Hepatocyte (in vitro differentiated cells): ENCODE data around the gene C2. TPM values are rescaled to one million over a fixed set of nuclear protein-coding genes. Genes with fewer than 3 reads are reported as not detected.
A peak's percentile ranks its signal among the peaks of the same experiment; 100 is the strongest.

Experiments used
- DNase-seq: peaks from one replicate; pipeline ENCODE4 v3.0.0-alpha.2; 2016; ENCODE audit warnings: low spot score
- H2AFZ ChIP-seq: fragments of 200-600 bp; sonication (generic); 2 replicates; pipeline ENCODE4 v1.6.0; 2016; ENCODE audit warnings: antibody characterized with exemption, mild to moderate bottlenecking
- H3K27ac ChIP-seq: fragments of 200-600 bp; sonication (generic); 2 replicates; pipeline ENCODE4 v1.5.1; 2016; ENCODE audit warnings: mild to moderate bottlenecking
- H3K27me3 ChIP-seq: fragments of 200-600 bp; sonication (generic); 2 replicates; pipeline ENCODE4 v1.6.1; 2016
- H3K36me3 ChIP-seq: fragments of 200-600 bp; sonication (generic); replicated peaks from 2 replicates; pipeline ENCODE4 v1.5.1; 2016; ENCODE audit warnings: low read depth; ENCODE audit not compliant: insufficient read depth
- H3K4me1 ChIP-seq: fragments of 200-600 bp; sonication (generic); 2 replicates; pipeline ENCODE4 v1.5.1; 2016; ENCODE audit warnings: mild to moderate bottlenecking, moderate library complexity; ENCODE audit not compliant: insufficient read depth
- H3K4me2 ChIP-seq: fragments of 200-600 bp; sonication (generic); 2 replicates; pipeline ENCODE4 v1.6.0; 2016
- H3K4me3 ChIP-seq: fragments of 200-600 bp; sonication (generic); 2 replicates; pipeline ENCODE4 v1.5.1; 2016; ENCODE audit warnings: mild to moderate bottlenecking
- H3K79me2 ChIP-seq: fragments of 200-600 bp; sonication (generic); 2 replicates; pipeline ENCODE4 v1.6.0; 2017; ENCODE audit warnings: mild to moderate bottlenecking
- H3K9me2 ChIP-seq: fragments of 200-600 bp; sonication (generic); replicated peaks from 2 replicates; pipeline ENCODE4 v1.6.0; 2017; ENCODE audit warnings: mild to moderate bottlenecking; ENCODE audit not compliant: insufficient read depth
- H3K9me3 ChIP-seq: fragments of 200-600 bp; sonication (generic); 2 replicates; pipeline ENCODE4 v1.5.1; 2016; ENCODE audit warnings: low read depth, mild to moderate bottlenecking
- H4K20me1 ChIP-seq: fragments of 200-600 bp; sonication (generic); 2 replicates; pipeline ENCODE4 v1.6.0; 2016; ENCODE audit warnings: mild to moderate bottlenecking; ENCODE audit not compliant: insufficient read depth, poor library complexity, severe bottlenecking
- EZH2 ChIP-seq: fragments of 200-600 bp; sonication (generic); IDR thresholded peaks from 2 replicates; pipeline ENCODE4 v1.6.1; 2016; ENCODE audit warnings: antibody characterized with exemption, mild to moderate bottlenecking, borderline replicate concordance
- EZH2phosphoT487 ChIP-seq: fragments of 200-600 bp; sonication (generic); IDR thresholded peaks from one replicate; pipeline ENCODE4 v1.6.1; 2018; ENCODE audit warnings: antibody characterized with exemption, mild to moderate bottlenecking, low read depth, moderate library complexity; ENCODE audit not compliant: unreplicated experiment, severe bottlenecking
- WGBS: methylation state at CpG from one replicate; pipeline ENCODE4 v1.1.6; 2016; ENCODE audit warnings: low lambda C conversion rate; ENCODE audit errors: missing lambda C conversion rate; 5-methylcytosine and 5-hydroxymethylcytosine counted together
- polyA plus RNA-seq: library from polyadenylated mRNA; unstranded; fragments of >200 nt; fragmentation: Nextera tagmentation; extraction: Ambion mirVana; gene quantifications from 2 replicates; pipeline ENCODE4 v1.2.1, GENCODE V29; 2016
- total RNA-seq: library from RNA; depleted of rRNA; stranded (reverse); fragments of >200 nt; gene quantifications from 2 replicates; pipeline ENCODE4 v1.2.3, GENCODE V29; 2014
- TF ChIP-seq, protein P1 (sequence below): fragments of 200-600 bp; sonication (generic); IDR thresholded peaks from 2 replicates; pipeline ENCODE4 v1.5.1; 2016; ENCODE audit warnings: antibody characterized with exemption, mild to moderate bottlenecking; ENCODE audit not compliant: poor library complexity

Gene C2
- total and polyA plus RNA-seq, 2 experiments from 2014 or later = 46.4 to 48.3 TPM

DNA sequence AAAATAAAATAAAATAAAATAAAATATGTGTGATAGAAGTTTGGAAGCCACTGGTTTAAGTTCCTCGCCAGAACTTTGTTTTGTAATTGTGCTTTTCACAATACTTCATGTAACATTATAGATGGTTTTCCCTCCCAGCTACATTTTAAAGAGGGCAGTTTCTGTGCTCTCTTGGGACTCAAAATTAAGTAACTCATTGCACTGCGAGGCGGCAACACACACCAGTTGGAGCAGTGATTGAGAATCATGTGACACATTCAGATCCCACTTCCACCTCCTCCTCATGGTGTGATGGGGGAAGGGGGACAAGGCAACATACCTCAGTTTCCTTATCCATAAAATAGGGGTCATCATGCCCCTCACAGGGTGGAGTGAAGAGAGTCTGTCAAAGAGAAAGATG is 7.5 kb downstream of the C2 start:
- H3K9me2 ChIP-seq = no peaks in the 10 kb centered on the region
- no peaks in the 10 kb centered on the region for H4K20me1 ChIP-seq
- H3K79me2 ChIP-seq = no peaks in the 10 kb centered on the region
- no peak overlapping the region for H2AFZ ChIP-seq
- H3K36me3 ChIP-seq = no peaks in the 10 kb centered on the region
- no peaks in the 10 kb centered on the region for H3K27me3 ChIP-seq
- TF ChIP-seq EZH2phosphoT487 (no peak), EZH2 (no peak)
- TF ChIP-seq, protein P1, sequence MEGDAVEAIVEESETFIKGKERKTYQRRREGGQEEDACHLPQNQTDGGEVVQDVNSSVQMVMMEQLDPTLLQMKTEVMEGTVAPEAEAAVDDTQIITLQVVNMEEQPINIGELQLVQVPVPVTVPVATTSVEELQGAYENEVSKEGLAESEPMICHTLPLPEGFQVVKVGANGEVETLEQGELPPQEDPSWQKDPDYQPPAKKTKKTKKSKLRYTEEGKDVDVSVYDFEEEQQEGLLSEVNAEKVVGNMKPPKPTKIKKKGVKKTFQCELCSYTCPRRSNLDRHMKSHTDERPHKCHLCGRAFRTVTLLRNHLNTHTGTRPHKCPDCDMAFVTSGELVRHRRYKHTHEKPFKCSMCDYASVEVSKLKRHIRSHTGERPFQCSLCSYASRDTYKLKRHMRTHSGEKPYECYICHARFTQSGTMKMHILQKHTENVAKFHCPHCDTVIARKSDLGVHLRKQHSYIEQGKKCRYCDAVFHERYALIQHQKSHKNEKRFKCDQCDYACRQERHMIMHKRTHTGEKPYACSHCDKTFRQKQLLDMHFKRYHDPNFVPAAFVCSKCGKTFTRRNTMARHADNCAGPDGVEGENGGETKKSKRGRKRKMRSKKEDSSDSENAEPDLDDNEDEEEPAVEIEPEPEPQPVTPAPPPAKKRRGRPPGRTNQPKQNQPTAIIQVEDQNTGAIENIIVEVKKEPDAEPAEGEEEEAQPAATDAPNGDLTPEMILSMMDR = no peak
- WGBS = 85% methylated on average over 3 of the region's 3 CpGs
- H3K9me3 ChIP-seq = no peaks in the 10 kb centered on the region
- no peak for DNase-seq
- H3K4me3 ChIP-seq = no peak overlapping the region
- H3K4me2 ChIP-seq = no peak overlapping the region
- no peak overlapping the region for H3K27ac ChIP-seq
- H3K4me1 ChIP-seq = no peaks in the 10 kb centered on the region

DNA sequence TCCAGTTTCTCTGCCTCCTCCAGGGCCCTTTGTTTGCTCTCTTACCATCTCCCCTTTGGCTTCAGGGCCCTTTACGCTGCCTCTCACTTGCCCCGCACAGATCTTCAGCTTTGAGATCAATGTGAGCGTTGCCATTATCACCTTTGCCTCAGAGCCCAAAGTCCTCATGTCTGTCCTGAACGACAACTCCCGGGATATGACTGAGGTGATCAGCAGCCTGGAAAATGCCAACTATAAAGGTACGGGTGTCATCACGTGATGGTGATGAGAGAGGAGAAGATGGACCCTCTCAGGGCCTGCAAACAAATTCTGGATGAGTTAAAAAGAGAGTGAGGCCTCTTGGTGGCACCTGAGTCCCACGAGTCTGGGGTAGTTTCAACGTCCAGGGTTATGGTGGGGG is 8.3 kb downstream of the C2 start:
- TF ChIP-seq EZH2 = no peak
- TF ChIP-seq, protein P1 = no peak
- no peak for TF ChIP-seq EZH2phosphoT487
- Histone ChIP-seq H3K27me3 (no peaks in the 10 kb centered on the region), H3K36me3 (no peaks in the 10 kb centered on the region), H3K27ac (no peak overlapping the region), H3K4me1 (peaks cover 5% of the 10 kb centered on the region), H4K20me1 (no peaks in the 10 kb centered on the region), H3K4me3 (no peak overlapping the region), H3K4me2 (no peak overlapping the region), H3K9me3 (no peaks in the 10 kb centered on the region), H3K79me2 (no peaks in the 10 kb centered on the region), H3K9me2 (no peaks in the 10 kb centered on the region), H2AFZ (no peak overlapping the region)
- DNase-seq = no peak
- 82% methylated on average over 9 of the region's 9 CpGs for WGBS

DNA sequence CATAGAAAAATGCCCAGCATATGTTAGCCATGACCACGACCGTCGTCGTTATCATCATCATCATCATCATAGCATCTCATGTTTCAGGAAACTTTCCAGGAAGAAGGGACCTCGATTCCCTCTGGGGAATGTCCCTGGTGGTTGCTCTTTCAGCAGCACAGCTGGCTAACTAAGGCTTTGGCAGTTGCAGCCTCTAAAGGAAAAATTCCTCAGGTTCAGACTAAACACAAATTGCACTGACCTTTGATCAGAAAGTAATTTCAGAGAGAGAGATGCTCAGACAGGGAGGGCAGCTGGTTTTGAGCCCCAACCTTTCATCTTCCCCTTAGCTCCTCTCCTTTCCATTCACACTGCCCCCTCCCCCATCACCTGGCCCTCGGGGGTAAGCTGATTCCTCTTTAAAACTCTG is 12.7 kb downstream of the C2 start:
- Histone ChIP-seq H3K79me2 (no peaks in the 10 kb centered on the region), H3K9me3 (no peaks in the 10 kb centered on the region), H3K9me2 (no peaks in the 10 kb centered on the region), H4K20me1 (no peaks in the 10 kb centered on the region), H3K27ac (peak overlapping the region; percentile 80), H3K27me3 (no peaks in the 10 kb centered on the region), H2AFZ (no peak overlapping the region), H3K36me3 (no peaks in the 10 kb centered on the region), H3K4me3 (no peak overlapping the region), H3K4me2 (no peak overlapping the region), H3K4me1 (peaks cover 15% of the 10 kb centered on the region)
- 15% methylated on average over 6 of the region's 6 CpGs for WGBS
- TF ChIP-seq, protein P1 = no peak
- TF ChIP-seq EZH2 (no peak), EZH2phosphoT487 (no peak)
- DNase-seq = peak; percentile 57

DNA sequence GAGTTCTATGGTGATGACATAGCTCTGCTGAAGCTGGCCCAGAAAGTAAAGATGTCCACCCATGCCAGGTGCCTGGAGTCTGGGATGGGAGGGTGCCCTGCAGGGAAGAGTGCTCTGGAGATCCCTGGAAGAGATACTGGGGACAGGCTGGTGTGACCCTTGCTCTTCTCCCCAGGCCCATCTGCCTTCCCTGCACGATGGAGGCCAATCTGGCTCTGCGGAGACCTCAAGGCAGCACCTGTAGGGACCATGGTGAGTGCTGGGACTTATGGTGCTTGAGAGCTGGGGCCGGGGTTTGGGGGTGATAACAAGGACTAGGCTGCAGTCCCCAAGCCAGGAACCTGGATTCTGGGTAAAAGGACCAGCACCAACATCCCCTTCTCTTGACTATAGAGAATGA is 16.2 kb downstream of the C2 start:
- no peaks in the 10 kb centered on the region for H3K36me3 ChIP-seq
- no peaks in the 10 kb centered on the region for H3K9me3 ChIP-seq
- H4K20me1 ChIP-seq = no peaks in the 10 kb centered on the region
- H3K4me1 ChIP-seq = peaks cover 23% of the 10 kb centered on the region
- no peak overlapping the region for H3K27ac ChIP-seq
- H3K79me2 ChIP-seq = peaks cover 4% of the 10 kb centered on the region
- H3K27me3 ChIP-seq = no peaks in the 10 kb centered on the region
- WGBS = 85% methylated on average over 3 of the region's 3 CpGs
- DNase-seq = no peak
- no peaks in the 10 kb centered on the region for H3K9me2 ChIP-seq
- H3K4me2 ChIP-seq = no peak overlapping the region
- no peak overlapping the region for H2AFZ ChIP-seq
- H3K4me3 ChIP-seq = no peak overlapping the region
- TF ChIP-seq, protein P1 = no peak
- no peak for TF ChIP-seq EZH2
- no peak for TF ChIP-seq EZH2phosphoT487
